ENCODE data around the gene NSA2.

GRCh38 chr5:74787424-74787823 is 20.4 kb downstream of the NSA2 start:
- no peak for TF ChIP-seq CTCF (IDR thresholded peaks at IDR 0.05 in 2 of 3, conservative IDR thresholded peaks at IDR 0.05 in 1 of 3; ENCODE audit: borderline replicate concordance in 1 of 3, insufficient read depth in 1 of 3, low read depth in 2 of 3, low read length in 2 of 3)
- TF ChIP-seq TCF7L2 (IDR thresholded peaks at IDR 0.05; ENCODE audit: borderline replicate concordance, extremely low read depth, insufficient read depth, insufficient read length), result no peak
- TF ChIP-seq YY1 (IDR thresholded peaks at IDR 0.05; ENCODE audit: extremely low read depth, insufficient replicate concordance, low read depth, low read length), result no peak
- no peak for TF ChIP-seq MAX (IDR thresholded peaks at IDR 0.05)
- no peak for TF ChIP-seq RAD21 (IDR thresholded peaks at IDR 0.05; ENCODE audit: low read depth)
- TF ChIP-seq POLR2A (IDR thresholded peaks at IDR 0.05; ENCODE audit: borderline replicate concordance, extremely low read depth, insufficient read depth, insufficient read length), result no peak

All from HCT116 (cell line).